ENCODE results near the gene CCDC142. TPM values are rescaled to one million over a fixed set of nuclear protein-coding genes. Genes with fewer than 3 reads are reported as not detected.

The CCDC142 gene
- total RNA-seq, 2 donors from 2014 or later, result 20.5 to 39.2 TPM

- Histone ChIP-seq H3K36me3 (replicated peaks in 1 of 2; ENCODE audit: insufficient read depth in 1 of 2, low read depth in 2 of 2) (peaks cover 18 to 28% of the 10 kb centered on the region in 2 donors), H3K27me3 (no peaks in the 10 kb centered on the region), H3K27ac (no peak overlapping the region), H3K4me3 (no peak overlapping the region), H3K9me3 (no peaks in the 10 kb centered on the region), H3K4me1 (peaks cover 9% of the 10 kb centered on the region)
- ATAC-seq, result no peak
- WGBS, 2 donors, result 72 to 79% methylated on average over 10 to 13 of the region's 14 CpGs
- no peak for TF ChIP-seq CTCF (IDR thresholded peaks at IDR 0.05)
- no peak for TF ChIP-seq POLR2A (IDR thresholded peaks at IDR 0.05)
- intact Hi-C loops (cut with DNase I), result no loop called here
- no peak for DNase-seq
Measured at GRCh38 chr2:74426181-74426758, 56.5 kb downstream of the CCDC142 start.

GRCh38 chr2:74425523-74425922 is 57.3 kb downstream of the CCDC142 start:
- WGBS, 2 donors, result 88 to 89% methylated on average over 4 to 7 of the region's 7 CpGs
- H3K4me1 ChIP-seq, result peaks cover 17% of the 10 kb centered on the region
- no peaks in the 10 kb centered on the region for H3K9me3 ChIP-seq
- ATAC-seq (no peak), DNase-seq (no peak)
- peaks cover 15 to 27% of the 10 kb centered on the region in 2 donors for H3K36me3 ChIP-seq (replicated peaks in 1 of 2; ENCODE audit: insufficient read depth in 1 of 2, low read depth in 2 of 2)
- no peaks in the 10 kb centered on the region for H3K27me3 ChIP-seq
- H3K27ac ChIP-seq, result no peak overlapping the region
- TF ChIP-seq POLR2A (IDR thresholded peaks at IDR 0.05) (no peak), CTCF (IDR thresholded peaks at IDR 0.05) (no peak)
- no peak overlapping the region for H3K4me3 ChIP-seq
- intact Hi-C loops (cut with DNase I), result no loop called here

GRCh38 chr2:74424995-74425406 is 57.8 kb downstream of the CCDC142 start:
- no peak overlapping the region for H3K4me3 ChIP-seq
- 68 to 72% methylated on average over 5 of the region's 5 CpGs for WGBS, 2 donors
- DNase-seq (no peak), ATAC-seq (no peak)
- peaks cover 10 to 26% of the 10 kb centered on the region in 2 donors for H3K36me3 ChIP-seq (replicated peaks in 1 of 2; ENCODE audit: insufficient read depth in 1 of 2, low read depth in 2 of 2)
- TF ChIP-seq POLR2A (IDR thresholded peaks at IDR 0.05) (no peak), CTCF (IDR thresholded peaks at IDR 0.05) (no peak)
- no peaks in the 10 kb centered on the region for H3K9me3 ChIP-seq
- intact Hi-C loops (cut with DNase I), result no loop called here
- no peaks in the 10 kb centered on the region for H3K27me3 ChIP-seq
- H3K27ac ChIP-seq, result no peak overlapping the region
- H3K4me1 ChIP-seq, result peaks cover 19% of the 10 kb centered on the region

- Histone ChIP-seq H3K36me3 (replicated peaks in 1 of 2; ENCODE audit: insufficient read depth in 1 of 2, low read depth in 2 of 2) (peaks cover 8 to 21% of the 10 kb centered on the region in 2 donors), H3K4me3 (no peak overlapping the region), H3K27ac (no peak overlapping the region), H3K4me1 (peaks cover 19% of the 10 kb centered on the region), H3K9me3 (no peaks in the 10 kb centered on the region), H3K27me3 (no peaks in the 10 kb centered on the region)
- intact Hi-C loops (cut with DNase I), result no loop called here
- no peak for ATAC-seq
- WGBS, 2 donors, result 56 to 61% methylated on average over 5 of the region's 5 CpGs
- no peak for DNase-seq
- no peak for TF ChIP-seq POLR2A (IDR thresholded peaks at IDR 0.05)
- no peak for TF ChIP-seq CTCF (IDR thresholded peaks at IDR 0.05)
Measured at GRCh38 chr2:74424139-74424992, 58.4 kb downstream of the CCDC142 start.

Other genes starting within 250 kb of the CCDC142 start
- gene SLC4A5, start 139.6 kb downstream of the CCDC142 start, total RNA-seq, result 1 to 10 TPM; 2.3 to 8.3 TPM
- 10 to 100 TPM; 71.3 to 82.4 TPM for gene DCTN1, start 102.7 kb downstream of the CCDC142 start, total RNA-seq
- 1 to 10 TPM in 1 of 2 donors, under 1 TPM in 1; 0.33 to 1.6 TPM for gene C2orf81, start 61.4 kb downstream of the CCDC142 start, total RNA-seq
- 10 to 100 TPM in 1 of 2 donors, under 1 TPM in 1; 0.99 to 14.3 TPM for gene WDR54, start 61.3 kb downstream of the CCDC142 start, total RNA-seq
- 10 to 100 TPM; 36.1 to 80.8 TPM for gene RTKN, start 41.1 kb downstream of the CCDC142 start, total RNA-seq
- gene INO80B, start 27.9 kb downstream of the CCDC142 start, total RNA-seq, result 10 to 100 TPM in 1 of 2 donors, 1 to 10 TPM in 1; 6.3 to 32.4 TPM
- gene WBP1, start 24.6 kb downstream of the CCDC142 start, total RNA-seq, result 10 to 100 TPM; 35.3 to 56.3 TPM
- gene MOGS, start 17.6 kb downstream of the CCDC142 start, total RNA-seq, result 10 to 100 TPM; 43.6 to 65.9 TPM
- gene MRPL53, start 10.3 kb downstream of the CCDC142 start, total RNA-seq, result 10 to 100 TPM; 20.1 to 88.2 TPM
- gene TTC31, start 83 bp upstream of the CCDC142 start, total RNA-seq, result 10 to 100 TPM; 26.5 to 28.3 TPM
- 1 to 10 TPM; 2.3 to 7.6 TPM for gene LBX2, start 16.6 kb upstream of the CCDC142 start, total RNA-seq
- gene PCGF1, start 24.7 kb upstream of the CCDC142 start, total RNA-seq, result 10 to 100 TPM; 16.5 to 22.3 TPM
- not detected for gene TLX2, start 31.5 kb upstream of the CCDC142 start, total RNA-seq
- gene DQX1, start 43.2 kb upstream of the CCDC142 start, total RNA-seq, result 1 to 10 TPM in 1 of 2 donors, not detected in 1; 2.0 TPM
- gene AUP1, start 46.7 kb upstream of the CCDC142 start, total RNA-seq, result 100 to 1,000 TPM in 1 of 2 donors, 10 to 100 TPM in 1; 82.5 to 170 TPM
- 10 to 100 TPM; 14.3 to 14.5 TPM for gene HTRA2, start 46.9 kb upstream of the CCDC142 start, total RNA-seq
- 1 to 10 TPM in 1 of 2 donors, under 1 TPM in 1; 0.33 to 3.1 TPM for gene LOXL3, start 70.9 kb upstream of the CCDC142 start, total RNA-seq
- 10 to 100 TPM in 1 of 2 donors, 1 to 10 TPM in 1; 9.2 to 15.3 TPM for gene DOK1, start 71.7 kb upstream of the CCDC142 start, total RNA-seq
- not detected for gene M1AP, start 165.3 kb upstream of the CCDC142 start, total RNA-seq
- gene SEMA4F, start 171.2 kb upstream of the CCDC142 start, total RNA-seq, result 1 to 10 TPM; 3.1 to 4.6 TPM

All from body of pancreas (tissue), 4 donors.